NOMO-1 (cell line): Measurements from ENCODE around the gene PHLPP2.
A peak's percentile ranks its signal among the peaks of the same experiment; 100 is the strongest.

Experiments used
- DNase-seq, 2 experiments: peaks; one replicate each; lab custom pipeline; 2025; ENCODE audit not compliant: unreplicated experiment in 2 of 2; lab: John Stamatoyannopoulos, UW

Gene PHLPP2

DNA sequence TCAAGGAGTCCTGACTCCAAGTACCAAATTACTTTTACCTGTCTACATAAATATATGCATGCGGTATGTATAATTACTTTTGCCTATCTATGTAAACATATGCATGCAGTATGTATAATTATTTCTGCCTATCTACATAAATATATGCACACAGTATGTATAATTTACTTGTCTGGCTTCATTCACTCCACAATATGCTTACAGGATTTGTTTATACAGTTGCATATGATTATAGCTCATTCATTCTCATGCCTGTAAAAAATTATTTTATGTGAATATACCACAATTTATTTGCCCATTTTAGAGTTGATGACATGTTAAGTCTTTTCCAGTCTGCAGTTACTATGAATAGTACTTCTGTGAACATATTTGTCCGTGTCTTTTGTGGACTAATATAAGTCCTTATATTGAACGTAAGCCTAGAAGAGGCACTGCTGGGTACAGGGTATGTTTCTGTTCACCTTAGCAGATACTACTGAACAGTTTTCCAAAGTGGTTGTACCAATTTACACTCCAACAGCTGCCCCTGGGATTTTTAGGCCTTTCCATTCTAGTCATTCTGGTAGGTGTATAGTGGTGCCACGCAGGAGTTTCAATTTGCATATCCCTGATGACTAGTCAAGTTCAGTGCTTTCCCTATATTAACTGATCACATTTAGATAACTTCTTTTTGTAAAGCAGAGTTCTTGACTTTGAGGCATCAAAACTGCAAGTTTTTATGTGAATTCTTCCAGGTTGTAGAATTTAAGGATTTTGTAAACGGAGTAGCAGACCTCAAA, 51.5 kb downstream of the PHLPP2 start:
- no peak for DNase-seq

GRCh38 chr16:71672125-71672524, 52.4 kb downstream of the PHLPP2 start:
- no peak for DNase-seq

GRCh38 chr16:71671165-71671564, 53.3 kb downstream of the PHLPP2 start:
- no peak for DNase-seq

GRCh38 chr16:71670537-71670936, 54.0 kb downstream of the PHLPP2 start:
- DNase-seq, result no peak

GRCh38 chr16:71669926-71670536, 54.5 kb downstream of the PHLPP2 start:
- DNase-seq, result no peak

DNA sequence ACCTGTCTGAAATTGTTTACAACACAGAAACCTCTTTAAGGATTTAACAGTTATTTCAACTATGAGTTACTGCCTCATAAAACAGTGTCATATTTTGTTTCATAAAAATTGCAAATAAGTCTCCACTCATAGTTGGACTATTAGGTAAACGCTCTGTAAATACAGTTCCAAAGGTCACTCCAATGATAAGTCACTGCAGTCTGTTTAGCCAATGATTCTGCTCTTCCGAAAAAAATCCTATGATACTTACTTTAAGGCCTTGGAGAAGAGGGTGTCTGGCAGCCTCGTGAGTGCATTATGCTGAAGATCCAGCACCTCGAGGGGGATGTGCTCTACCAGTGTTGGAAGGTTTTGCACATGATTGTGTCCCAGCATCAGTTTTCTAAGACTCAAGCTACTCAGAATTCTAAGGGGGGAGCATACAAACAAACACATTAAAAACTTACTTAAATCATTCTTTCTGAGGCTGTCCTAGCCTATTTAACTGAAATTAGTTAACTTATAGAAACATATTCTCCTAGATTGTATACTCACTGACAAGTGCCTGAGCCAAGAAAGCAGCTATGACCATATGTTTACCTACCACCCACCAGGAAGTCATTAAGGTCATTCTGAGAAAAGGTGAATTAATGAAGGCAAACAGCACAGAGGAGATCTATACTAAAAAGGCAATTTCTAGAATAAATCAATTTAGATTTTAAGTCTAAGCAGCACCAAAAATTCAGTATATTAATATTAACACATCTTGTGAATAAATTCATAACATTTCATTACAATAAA, 57.4 kb downstream of the PHLPP2 start:
- DNase-seq, result no peak

DNA sequence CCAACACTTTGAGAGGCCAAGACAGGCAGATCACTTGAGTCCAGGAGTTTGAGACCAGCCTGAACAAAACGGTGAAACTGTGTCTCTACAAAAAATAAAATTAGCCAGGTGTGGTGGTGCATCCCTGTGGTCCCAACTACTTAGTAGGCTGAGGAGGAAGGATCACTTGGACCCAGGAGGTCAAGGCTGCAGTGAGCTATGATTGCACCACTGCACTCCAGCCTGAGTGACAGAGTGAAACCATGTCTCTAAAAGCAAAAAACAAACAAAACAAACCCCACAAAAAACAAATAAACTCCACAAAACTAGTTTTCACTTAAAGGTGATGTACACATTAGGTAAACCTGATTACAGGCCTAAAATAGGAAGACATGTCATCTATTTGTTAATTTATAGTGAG, 58.2 kb downstream of the PHLPP2 start:
- no peak for DNase-seq

GRCh38 chr16:71659471-71659870, 65.0 kb downstream of the PHLPP2 start:
- DNase-seq, result no peak

GRCh38 chr16:71658771-71659170, 65.7 kb downstream of the PHLPP2 start:
- no peak for DNase-seq

DNA sequence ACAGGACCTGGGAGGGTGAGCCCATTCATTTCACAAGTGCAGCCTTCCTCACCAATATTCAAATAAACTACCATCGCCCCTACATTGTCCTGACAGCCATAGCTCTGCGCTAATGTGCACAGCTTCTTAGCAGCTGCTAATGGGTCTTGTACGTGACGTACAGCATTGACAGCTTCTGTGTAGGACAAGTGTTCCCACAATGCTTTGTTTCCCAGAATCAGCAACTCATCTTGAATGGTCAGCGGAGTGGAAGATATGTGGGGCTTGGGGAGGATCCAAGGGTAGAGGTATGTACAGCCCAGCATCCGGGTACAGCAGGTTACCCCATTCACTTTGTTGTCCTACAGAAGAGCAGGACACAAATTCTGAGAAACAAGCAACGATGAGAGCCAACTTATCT, 74.8 kb downstream of the PHLPP2 start:
- DNase-seq, result no peak

DNA sequence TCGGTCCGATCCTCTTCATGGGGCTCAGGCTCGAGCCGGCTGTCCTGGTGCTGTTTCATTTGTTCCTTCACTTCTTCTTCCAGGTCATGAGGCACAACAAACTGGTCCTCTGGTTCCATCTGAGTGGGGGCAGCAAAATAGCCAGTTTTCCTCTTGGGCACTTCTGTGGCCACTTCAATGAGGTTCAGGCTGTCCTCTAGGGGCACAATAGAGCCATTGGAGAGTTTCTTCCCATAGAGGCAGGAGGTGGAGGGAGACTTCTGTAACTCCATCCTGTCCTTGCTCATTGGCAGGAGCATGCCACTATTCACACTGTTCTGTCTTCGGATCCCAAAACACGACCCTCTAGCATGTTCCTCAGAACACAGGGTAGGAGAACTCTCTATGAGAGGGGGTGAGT, 75.6 kb downstream of the PHLPP2 start:
- no peak for DNase-seq

DNA sequence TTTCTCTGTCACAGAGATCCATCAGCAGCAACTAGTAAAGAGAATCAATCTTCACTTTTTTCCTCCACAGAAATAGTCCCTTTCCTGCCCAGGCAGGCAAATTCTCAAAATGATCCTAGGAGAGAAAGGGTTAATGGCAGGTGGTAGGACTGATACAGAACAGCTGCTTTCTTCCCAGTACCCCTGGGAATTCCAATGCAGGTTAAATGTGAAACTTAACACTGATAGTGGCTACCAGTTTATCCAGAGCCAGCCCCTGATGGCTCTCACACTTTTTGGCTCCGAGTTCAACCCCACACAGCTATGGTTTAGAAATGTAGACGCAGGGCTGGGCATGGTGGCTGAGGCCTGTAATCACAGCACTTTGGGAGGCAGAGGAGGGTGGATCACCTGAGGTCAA, 76.3 kb downstream of the PHLPP2 start:
- no peak for DNase-seq

- DNase-seq, result no peak
These were observed 77.1 kb downstream of the PHLPP2 start for GRCh38 chr16:71647391-71647790.

DNA sequence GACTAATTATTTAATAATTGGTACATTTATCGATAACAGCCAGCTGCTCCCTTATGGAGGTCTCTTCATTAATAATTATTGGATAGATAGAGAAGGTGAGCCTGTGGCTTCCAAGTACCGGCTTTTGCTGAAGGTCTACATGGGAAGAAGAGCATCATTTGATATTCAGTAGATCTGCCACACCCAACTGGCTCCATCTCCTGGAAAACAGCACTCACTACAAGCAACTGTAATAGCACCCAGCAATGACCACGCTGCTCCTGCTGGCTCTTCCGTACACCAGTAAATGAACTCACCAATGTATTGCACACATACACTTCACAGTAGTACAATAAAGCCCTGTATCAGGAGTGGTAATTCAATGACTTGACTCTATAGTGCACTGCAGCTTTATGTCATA, 79.1 kb downstream of the PHLPP2 start:
- DNase-seq, result peak; percentile 10 to 25

- DNase-seq, result no peak
These were observed 87.1 kb downstream of the PHLPP2 start for GRCh38 chr16:71637398-71637797.

GRCh38 chr16:71635632-71636031, 88.9 kb downstream of the PHLPP2 start:
- no peak for DNase-seq

DNA sequence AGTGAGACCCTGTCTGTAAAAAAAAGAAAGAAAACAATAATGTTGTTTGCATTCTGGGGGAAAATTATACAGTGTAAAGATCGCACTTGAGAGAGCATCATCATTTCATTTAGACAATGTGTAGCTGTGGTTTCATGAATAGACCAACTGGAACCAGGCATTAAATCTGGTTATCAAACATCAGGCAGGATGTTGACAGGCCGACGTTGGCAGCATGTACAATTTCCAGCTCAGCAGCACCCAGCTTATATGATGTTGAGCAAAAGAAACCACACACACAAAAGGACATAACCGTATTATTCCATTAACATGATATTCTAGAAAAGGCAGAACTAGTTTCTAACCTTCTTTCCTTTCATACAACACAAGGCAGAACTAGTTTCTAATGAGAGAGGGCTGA, 92.7 kb downstream of the PHLPP2 start:
- no peak for DNase-seq

- DNase-seq, result no peak
These were observed 93.7 kb downstream of the PHLPP2 start for GRCh38 chr16:71630808-71631207.

DNA sequence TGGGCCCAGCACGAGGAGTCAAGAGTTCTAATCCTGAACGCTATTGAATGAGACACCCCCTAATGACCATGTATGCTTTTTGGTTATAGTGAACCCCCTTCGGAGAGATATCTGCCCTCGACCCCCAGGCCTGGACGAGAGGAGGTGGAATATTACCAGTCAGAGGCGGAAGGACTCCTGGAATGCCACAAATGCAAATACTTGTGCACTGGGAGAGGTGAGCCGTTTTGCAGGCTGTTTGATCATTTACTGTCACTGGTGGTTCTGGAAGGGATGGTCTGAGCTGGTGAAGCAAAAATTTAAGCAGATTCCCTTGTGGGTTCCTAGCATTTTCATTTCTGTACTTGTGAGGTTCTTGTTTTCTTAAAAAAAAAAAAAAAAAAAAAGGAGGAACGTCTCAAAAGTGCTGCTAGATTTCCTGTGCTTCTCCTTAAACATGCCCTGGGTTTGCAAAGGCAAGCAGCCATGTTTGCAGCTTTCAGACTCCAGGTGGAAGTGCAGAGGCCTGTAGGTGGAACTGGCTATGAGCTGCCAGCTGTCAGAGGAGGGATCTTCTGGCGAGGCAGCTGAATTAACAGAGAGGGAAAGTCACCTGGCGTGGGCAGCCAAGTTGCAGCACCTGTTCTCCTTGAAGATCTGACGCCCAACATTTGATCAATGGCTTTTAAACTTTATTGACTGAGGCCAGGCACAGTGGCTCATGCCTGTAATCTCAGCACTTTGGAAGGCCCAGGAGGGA, 95.1 kb downstream of the PHLPP2 start:
- no peak for DNase-seq

GRCh38 chr16:71628810-71629209, 95.7 kb downstream of the PHLPP2 start:
- DNase-seq, result no peak

- DNase-seq, result no peak
These were observed 96.7 kb downstream of the PHLPP2 start for GRCh38 chr16:71627731-71628181.
